Measurements from ENCODE around the gene PARVG.

PARVG gene

GRCh38 chr22:44147008-44147645 lies 33.6 kb upstream of the PARVG start:
- 0 out of 2 replicates have a peak overlapping the region, but pooled peaks have one; percentile 66 for H3K4me3 ChIP-seq
- no peak for TF ChIP-seq EZH2 (IDR thresholded peaks at IDR 0.05)
- DNase-seq (ENCODE audit: low read depth, low spot score), result no peak
- H3K27ac ChIP-seq, result peak overlapping the region; percentile 97
- no peaks in the 10 kb centered on the region for H3K9me3 ChIP-seq (ENCODE audit: low read depth, low read length)
- H3K9ac ChIP-seq (ENCODE audit: insufficient read length), result peak overlapping the region; percentile 74
- H3K36me3 ChIP-seq (ENCODE audit: insufficient read depth, low read length), result no peaks in the 10 kb centered on the region

DNA sequence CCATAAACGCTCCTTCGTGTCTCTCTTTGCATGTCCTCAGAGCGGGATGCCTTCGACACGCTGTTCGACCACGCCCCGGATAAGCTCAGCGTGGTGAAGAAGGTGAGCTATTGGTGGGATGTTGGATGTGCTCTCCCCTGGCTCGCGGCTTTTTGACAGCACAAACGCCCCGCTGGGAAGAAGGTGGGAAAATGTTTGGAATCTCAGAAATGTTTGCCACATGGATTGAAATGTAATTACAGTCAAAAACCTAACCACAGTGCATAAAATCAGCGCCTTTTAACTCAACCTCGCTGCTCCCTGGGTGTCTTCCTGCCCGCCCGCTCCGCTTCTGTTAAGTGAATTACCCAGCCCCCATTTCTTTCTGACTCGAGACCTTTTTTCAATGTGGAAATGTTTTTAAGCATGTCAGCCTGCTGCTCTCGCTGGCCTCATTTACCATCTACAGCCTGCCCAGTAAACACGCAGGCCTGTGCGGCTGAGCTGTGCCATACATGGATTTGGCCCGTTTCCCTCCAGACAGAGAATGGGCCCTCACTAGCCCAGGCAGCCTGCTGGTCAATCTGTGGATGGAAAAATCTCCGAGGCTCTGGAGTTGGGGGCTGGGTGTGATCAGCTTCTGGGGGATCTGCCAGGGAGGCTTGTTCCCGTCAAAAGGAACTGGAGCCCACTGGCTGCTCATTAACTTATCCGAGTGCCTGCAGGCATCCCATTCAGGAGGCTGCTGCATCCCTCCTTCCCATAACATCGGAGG lies 32.7 kb upstream of the PARVG start:
- Histone ChIP-seq H3K27ac (peak overlapping the region; percentile 97), H3K4me3 (peak overlapping the region; percentile 66), H3K36me3 (ENCODE audit: insufficient read depth, low read length) (no peaks in the 10 kb centered on the region), H3K9me3 (ENCODE audit: low read depth, low read length) (no peaks in the 10 kb centered on the region), H3K9ac (ENCODE audit: insufficient read length) (peak overlapping the region; percentile 60)
- TF ChIP-seq FOXP2 (optimal IDR thresholded peaks at IDR 0.05; ENCODE audit: control extremely low read depth, extremely low read length, insufficient read depth), result peak; percentile 63
- no peak for TF ChIP-seq EZH2 (IDR thresholded peaks at IDR 0.05)
- peak; percentile 46 for TF ChIP-seq POLR2AphosphoS5 (IDR thresholded peaks at IDR 0.05; ENCODE audit: borderline replicate concordance, low read depth, low read length)
- DNase-seq (ENCODE audit: low read depth, low spot score), result peak; percentile 93

DNA sequence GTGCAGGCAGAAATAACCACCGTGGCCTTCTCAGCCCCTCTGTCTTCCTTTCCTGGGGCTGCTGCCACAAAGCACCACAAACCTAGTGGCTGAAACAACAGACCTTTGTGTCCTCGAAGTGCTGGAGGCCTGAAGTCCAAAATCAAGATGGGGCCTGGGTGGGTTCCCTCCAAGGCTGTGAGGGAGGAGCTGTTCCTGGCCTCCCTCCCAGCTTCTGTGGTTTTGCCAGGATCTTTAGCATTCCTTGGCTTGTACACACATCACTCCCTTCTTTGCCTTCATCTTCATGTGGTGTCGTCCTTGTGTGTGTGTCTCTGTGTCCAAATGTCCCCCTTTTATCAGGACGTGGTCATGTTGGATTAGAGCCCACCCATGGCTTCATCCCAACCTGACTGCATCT lies 29.0 kb upstream of the PARVG start:
- Histone ChIP-seq H3K9me3 (ENCODE audit: low read depth, low read length) (no peaks in the 10 kb centered on the region), H3K36me3 (ENCODE audit: insufficient read depth, low read length) (no peaks in the 10 kb centered on the region), H3K4me3 (no peak overlapping the region), H3K27ac (peak overlapping the region; percentile 63; the same call in 1 of the 2 replicates), H3K9ac (ENCODE audit: insufficient read length) (no peak overlapping the region)
- TF ChIP-seq FOXP2 (optimal IDR thresholded peaks at IDR 0.05; ENCODE audit: control extremely low read depth, extremely low read length, insufficient read depth) (no peak), POLR2AphosphoS5 (IDR thresholded peaks at IDR 0.05; ENCODE audit: borderline replicate concordance, low read depth, low read length) (no peak), EZH2 (IDR thresholded peaks at IDR 0.05) (no peak)
- no peak for DNase-seq (ENCODE audit: low read depth, low spot score)

DNA sequence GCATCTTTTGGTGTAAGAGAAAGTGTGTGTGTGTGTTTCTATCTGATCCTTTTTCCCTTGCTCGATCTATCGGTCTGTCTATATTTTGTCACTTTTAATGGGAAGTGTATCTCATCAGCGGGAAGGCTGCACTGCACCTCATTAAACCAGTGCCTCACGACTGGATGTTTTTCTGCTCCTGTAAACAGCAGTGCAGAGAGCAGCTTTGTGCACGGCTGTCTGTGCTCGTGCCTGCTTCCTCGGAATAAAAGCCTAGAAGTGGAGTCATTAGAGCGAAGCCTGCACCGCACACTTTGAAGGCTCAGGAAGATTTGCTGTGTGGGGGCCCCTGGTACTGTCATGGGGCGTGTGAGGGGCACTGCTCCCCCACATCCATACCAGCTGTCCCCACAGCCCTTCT lies 27.0 kb upstream of the PARVG start:
- Histone ChIP-seq H3K9ac (ENCODE audit: insufficient read length) (no peak overlapping the region), H3K9me3 (ENCODE audit: low read depth, low read length) (no peaks in the 10 kb centered on the region), H3K4me3 (peak overlapping the region; percentile 39), H3K27ac (peak overlapping the region; percentile 75), H3K36me3 (ENCODE audit: insufficient read depth, low read length) (no peaks in the 10 kb centered on the region)
- no peak for TF ChIP-seq FOXP2 (optimal IDR thresholded peaks at IDR 0.05; ENCODE audit: control extremely low read depth, extremely low read length, insufficient read depth)
- TF ChIP-seq EZH2 (IDR thresholded peaks at IDR 0.05), result no peak
- TF ChIP-seq POLR2AphosphoS5 (IDR thresholded peaks at IDR 0.05; ENCODE audit: borderline replicate concordance, low read depth, low read length), result no peak
- no peak for DNase-seq (ENCODE audit: low read depth, low spot score)

- TF ChIP-seq FOXP2 (optimal IDR thresholded peaks at IDR 0.05; ENCODE audit: control extremely low read depth, extremely low read length, insufficient read depth) (no peak), EZH2 (IDR thresholded peaks at IDR 0.05) (no peak)
- Histone ChIP-seq H3K9ac (ENCODE audit: insufficient read length) (peak overlapping the region; percentile 41), H3K9me3 (ENCODE audit: low read depth, low read length) (no peaks in the 10 kb centered on the region), H3K36me3 (ENCODE audit: insufficient read depth, low read length) (no peaks in the 10 kb centered on the region), H3K27ac (peak overlapping the region; percentile 75), H3K4me3 (peak overlapping the region; percentile 39)
- DNase-seq (ENCODE audit: low read depth, low spot score), result no peak
These were observed 26.2 kb upstream of the PARVG start for GRCh38 chr22:44154436-44154942.

DNA sequence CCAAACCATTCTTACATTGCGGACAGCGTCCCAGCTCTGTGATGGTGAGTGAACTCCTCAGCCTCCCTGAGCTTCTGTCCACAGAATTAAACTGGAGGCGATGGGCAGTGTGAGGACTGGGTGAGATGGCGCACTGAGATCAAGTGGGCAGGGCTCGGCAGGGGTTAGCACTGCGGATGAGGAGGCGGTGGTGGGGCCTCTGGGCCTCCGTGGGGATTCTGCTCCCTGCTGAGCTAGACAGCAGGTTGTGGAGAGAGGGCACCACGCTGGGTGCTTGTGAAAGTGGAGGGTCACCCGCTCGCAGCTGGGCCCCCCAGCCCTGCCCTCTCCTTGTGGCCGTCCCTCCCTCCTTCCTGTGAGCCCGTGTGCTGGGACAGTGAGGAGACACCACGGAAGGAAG lies 25.6 kb upstream of the PARVG start:
- Histone ChIP-seq H3K27ac (no peak overlapping the region), H3K4me3 (no peak overlapping the region), H3K9ac (ENCODE audit: insufficient read length) (no peak overlapping the region), H3K9me3 (ENCODE audit: low read depth, low read length) (no peaks in the 10 kb centered on the region), H3K36me3 (ENCODE audit: insufficient read depth, low read length) (no peaks in the 10 kb centered on the region)
- TF ChIP-seq FOXP2 (optimal IDR thresholded peaks at IDR 0.05; ENCODE audit: control extremely low read depth, extremely low read length, insufficient read depth) (no peak), EZH2 (IDR thresholded peaks at IDR 0.05) (no peak), POLR2AphosphoS5 (IDR thresholded peaks at IDR 0.05; ENCODE audit: borderline replicate concordance, low read depth, low read length) (no peak)
- DNase-seq (ENCODE audit: low read depth, low spot score), result no peak

- Histone ChIP-seq H3K27ac (no peak overlapping the region), H3K9ac (ENCODE audit: insufficient read length) (no peak overlapping the region), H3K9me3 (ENCODE audit: low read depth, low read length) (no peaks in the 10 kb centered on the region), H3K36me3 (ENCODE audit: insufficient read depth, low read length) (no peaks in the 10 kb centered on the region), H3K4me3 (no peak overlapping the region)
- DNase-seq (ENCODE audit: low read depth, low spot score), result no peak
- TF ChIP-seq EZH2 (IDR thresholded peaks at IDR 0.05) (no peak), POLR2AphosphoS5 (IDR thresholded peaks at IDR 0.05; ENCODE audit: borderline replicate concordance, low read depth, low read length) (no peak), FOXP2 (optimal IDR thresholded peaks at IDR 0.05; ENCODE audit: control extremely low read depth, extremely low read length, insufficient read depth) (no peak)
These were observed 22.7 kb upstream of the PARVG start for GRCh38 chr22:44157916-44158618.

DNA sequence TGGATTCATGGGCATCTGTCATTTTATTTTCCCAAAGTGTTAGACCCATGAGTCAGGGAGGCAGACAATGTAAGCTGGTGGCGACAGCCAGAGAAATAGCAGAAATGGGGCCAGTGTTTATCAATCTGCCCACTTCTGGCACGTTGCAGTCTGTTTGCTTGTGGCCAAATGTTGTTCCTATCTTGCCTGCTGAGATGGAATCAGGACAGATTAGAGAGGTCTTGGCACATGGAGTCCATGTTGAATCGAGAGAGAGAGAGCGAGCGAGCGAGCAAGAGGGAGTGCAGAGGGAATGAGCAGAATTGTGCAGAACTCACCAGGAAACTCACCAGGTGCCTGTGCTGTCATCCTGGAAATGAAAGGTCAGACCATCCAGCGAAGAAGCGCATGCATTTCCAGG lies 21.9 kb upstream of the PARVG start:
- Histone ChIP-seq H3K9ac (ENCODE audit: insufficient read length) (no peak overlapping the region), H3K4me3 (no peak overlapping the region), H3K36me3 (ENCODE audit: insufficient read depth, low read length) (no peaks in the 10 kb centered on the region), H3K27ac (no peak overlapping the region), H3K9me3 (ENCODE audit: low read depth, low read length) (no peaks in the 10 kb centered on the region)
- TF ChIP-seq POLR2AphosphoS5 (IDR thresholded peaks at IDR 0.05; ENCODE audit: borderline replicate concordance, low read depth, low read length), result no peak
- TF ChIP-seq EZH2 (IDR thresholded peaks at IDR 0.05), result no peak
- TF ChIP-seq FOXP2 (optimal IDR thresholded peaks at IDR 0.05; ENCODE audit: control extremely low read depth, extremely low read length, insufficient read depth), result no peak
- no peak for DNase-seq (ENCODE audit: low read depth, low spot score)

Measured in SK-N-MC (cell line).